Activated CD4-positive, alpha-beta T cell treated with anti-CD3 and anti-CD28 coated beads for 4 hours (primary cell): ENCODE data around the gene CRELD2.

ENCODE experiments used
- DNase-seq, 2 donors: peaks; one replicate each; pipeline ENCODE4 v3.0.0-alpha.2; 2020

The CRELD2 gene

GRCh38 chr22:49913446-49913845 lies 5.0 kb upstream of the CRELD2 start:
- no peak for DNase-seq

GRCh38 chr22:49914256-49914655 lies 4.2 kb upstream of the CRELD2 start:
- no peak for DNase-seq

GRCh38 chr22:49915610-49916009 lies 2.8 kb upstream of the CRELD2 start:
- DNase-seq: no peak

- no peak for DNase-seq
Measured at GRCh38 chr22:49916831-49917230, 1.6 kb upstream of the CRELD2 start.

GRCh38 chr22:49918911-49919881 lies 762 bp downstream of the CRELD2 start:
- no peak for DNase-seq

- DNase-seq: no peak
Measured at GRCh38 chr22:49920859-49921258, 2.4 kb downstream of the CRELD2 start.

- DNase-seq: no peak
Measured at GRCh38 chr22:49921508-49922278, 3.3 kb downstream of the CRELD2 start.

GRCh38 chr22:49922484-49922883 lies 4.0 kb downstream of the CRELD2 start:
- DNase-seq: no peak

GRCh38 chr22:49922926-49923325 lies 4.5 kb downstream of the CRELD2 start:
- no peak for DNase-seq

GRCh38 chr22:49923445-49923844 lies 5.0 kb downstream of the CRELD2 start:
- no peak for DNase-seq

GRCh38 chr22:49924113-49924833 lies 5.8 kb downstream of the CRELD2 start:
- DNase-seq: no peak

GRCh38 chr22:49925525-49926128 lies 7.2 kb downstream of the CRELD2 start:
- DNase-seq: peak; percentile 75 to 81

- DNase-seq: no peak
Measured at GRCh38 chr22:49926916-49927315, 8.5 kb downstream of the CRELD2 start.

- no peak for DNase-seq
Measured at GRCh38 chr22:49927483-49928184, 9.2 kb downstream of the CRELD2 start.

GRCh38 chr22:49928185-49928495 lies 9.7 kb downstream of the CRELD2 start:
- no peak for DNase-seq

GRCh38 chr22:49928555-49929210 lies 10.2 kb downstream of the CRELD2 start:
- no peak for DNase-seq

GRCh38 chr22:49929211-49929979 lies 11.0 kb downstream of the CRELD2 start:
- DNase-seq: peak; percentile 78 to 79

GRCh38 chr22:49929994-49930575 lies 11.7 kb downstream of the CRELD2 start:
- no peak for DNase-seq

GRCh38 chr22:49930596-49931412 lies 12.4 kb downstream of the CRELD2 start:
- DNase-seq: peak; percentile 52 to 64
